ENCODE results near the gene CMPK1. TPM values are rescaled to one million over a fixed set of nuclear protein-coding genes. Genes with fewer than 3 reads are reported as not detected.

Gene CMPK1
- total RNA-seq, 1 experiment from 2014 or later, result 106 TPM

GRCh38 chr1:47331875-47332274 lies 1.7 kb upstream of the CMPK1 start:
- BruUV-seq (replicated peaks), result no TSS peak
- intact Hi-C loops (cut with micrococcal nuclease), result loop anchor here (5.0 kb wide), 1 partner anchor 140 kb away; the partner anchor contains the start of gene PDZK1IP1
- peaks cover 6% of the 10 kb centered on the region for H3K4me1 Mint-ChIP-seq (ENCODE audit: insufficient read depth, unreplicated experiment)

GRCh38 chr1:47332779-47333577 lies 612 bp upstream of the CMPK1 start:
- Mint-ChIP-seq H3K4me1 (ENCODE audit: insufficient read depth, unreplicated experiment) (peaks cover 6% of the 10 kb centered on the region), H3K4me3 (ENCODE audit: unreplicated experiment) (no peak overlapping the region), H3K27me3 (ENCODE audit: insufficient read depth, unreplicated experiment) (no peaks in the 10 kb centered on the region), H3K9me3 (ENCODE audit: unreplicated experiment) (no peaks in the 10 kb centered on the region), H3K27ac (ENCODE audit: low read depth, unreplicated experiment) (no peak overlapping the region), H3K36me3 (ENCODE audit: insufficient read depth, unreplicated experiment) (peaks cover 14% of the 10 kb centered on the region)
- BruUV-seq (replicated peaks), result TSS peak; percentile 48
- CTCF ChIA-PET, result interaction anchor here (0.6 to 6.6 kb wide), 11 partner anchors 11 to 655 kb away, joined by 3 to 36 read pairs (median 4); partner anchors contain the start of genes PDZK1IP1 and STIL
- intact Hi-C loops (cut with micrococcal nuclease), result loop anchor here (1.0 to 5.0 kb wide), 3 partner anchors 19 to 141 kb away; partner anchors contain the start of genes PDZK1IP1 and STIL
- POLR2A ChIA-PET, result interaction anchor here (0.6 to 3.6 kb wide), 24 partner anchors 8 to 729 kb away, joined by 3 to 57 read pairs (median 4); partner anchors contain the start of genes EFCAB14, MKNK1, PDZK1IP1 and STIL
- TF ChIP-seq, protein P1, sequence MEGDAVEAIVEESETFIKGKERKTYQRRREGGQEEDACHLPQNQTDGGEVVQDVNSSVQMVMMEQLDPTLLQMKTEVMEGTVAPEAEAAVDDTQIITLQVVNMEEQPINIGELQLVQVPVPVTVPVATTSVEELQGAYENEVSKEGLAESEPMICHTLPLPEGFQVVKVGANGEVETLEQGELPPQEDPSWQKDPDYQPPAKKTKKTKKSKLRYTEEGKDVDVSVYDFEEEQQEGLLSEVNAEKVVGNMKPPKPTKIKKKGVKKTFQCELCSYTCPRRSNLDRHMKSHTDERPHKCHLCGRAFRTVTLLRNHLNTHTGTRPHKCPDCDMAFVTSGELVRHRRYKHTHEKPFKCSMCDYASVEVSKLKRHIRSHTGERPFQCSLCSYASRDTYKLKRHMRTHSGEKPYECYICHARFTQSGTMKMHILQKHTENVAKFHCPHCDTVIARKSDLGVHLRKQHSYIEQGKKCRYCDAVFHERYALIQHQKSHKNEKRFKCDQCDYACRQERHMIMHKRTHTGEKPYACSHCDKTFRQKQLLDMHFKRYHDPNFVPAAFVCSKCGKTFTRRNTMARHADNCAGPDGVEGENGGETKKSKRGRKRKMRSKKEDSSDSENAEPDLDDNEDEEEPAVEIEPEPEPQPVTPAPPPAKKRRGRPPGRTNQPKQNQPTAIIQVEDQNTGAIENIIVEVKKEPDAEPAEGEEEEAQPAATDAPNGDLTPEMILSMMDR (IDR thresholded peaks at IDR 0.05; ENCODE audit: unreplicated experiment), result no peak
- no peak for DNase-seq (ENCODE audit: unreplicated experiment)

More at GRCh38 chr1:47331875-47332274, 1.7 kb upstream of the CMPK1 start:
- CTCF ChIA-PET, result interaction anchor here (0.6 to 6.6 kb wide), 5 partner anchors 16 to 582 kb away, joined by 3 to 36 read pairs (median 4); partner anchors contain the start of gene PDZK1IP1
- DNase-seq (ENCODE audit: unreplicated experiment), result no peak
- H3K9me3 Mint-ChIP-seq (ENCODE audit: unreplicated experiment), result no peaks in the 10 kb centered on the region
- no peak overlapping the region for H3K4me3 Mint-ChIP-seq (ENCODE audit: unreplicated experiment)
- H3K27ac Mint-ChIP-seq (ENCODE audit: low read depth, unreplicated experiment), result no peak overlapping the region
- TF ChIP-seq, protein P1 (IDR thresholded peaks at IDR 0.05; ENCODE audit: unreplicated experiment), result no peak
- no peaks in the 10 kb centered on the region for H3K27me3 Mint-ChIP-seq (ENCODE audit: insufficient read depth, unreplicated experiment)
- H3K36me3 Mint-ChIP-seq (ENCODE audit: insufficient read depth, unreplicated experiment), result peaks cover 10% of the 10 kb centered on the region
- POLR2A ChIA-PET, result interaction anchor here (0.9 to 1.2 kb wide), 3 partner anchors 8 to 727 kb away, joined by 3 to 5 read pairs (median 3); partner anchors contain the start of gene MKNK1

DNA sequence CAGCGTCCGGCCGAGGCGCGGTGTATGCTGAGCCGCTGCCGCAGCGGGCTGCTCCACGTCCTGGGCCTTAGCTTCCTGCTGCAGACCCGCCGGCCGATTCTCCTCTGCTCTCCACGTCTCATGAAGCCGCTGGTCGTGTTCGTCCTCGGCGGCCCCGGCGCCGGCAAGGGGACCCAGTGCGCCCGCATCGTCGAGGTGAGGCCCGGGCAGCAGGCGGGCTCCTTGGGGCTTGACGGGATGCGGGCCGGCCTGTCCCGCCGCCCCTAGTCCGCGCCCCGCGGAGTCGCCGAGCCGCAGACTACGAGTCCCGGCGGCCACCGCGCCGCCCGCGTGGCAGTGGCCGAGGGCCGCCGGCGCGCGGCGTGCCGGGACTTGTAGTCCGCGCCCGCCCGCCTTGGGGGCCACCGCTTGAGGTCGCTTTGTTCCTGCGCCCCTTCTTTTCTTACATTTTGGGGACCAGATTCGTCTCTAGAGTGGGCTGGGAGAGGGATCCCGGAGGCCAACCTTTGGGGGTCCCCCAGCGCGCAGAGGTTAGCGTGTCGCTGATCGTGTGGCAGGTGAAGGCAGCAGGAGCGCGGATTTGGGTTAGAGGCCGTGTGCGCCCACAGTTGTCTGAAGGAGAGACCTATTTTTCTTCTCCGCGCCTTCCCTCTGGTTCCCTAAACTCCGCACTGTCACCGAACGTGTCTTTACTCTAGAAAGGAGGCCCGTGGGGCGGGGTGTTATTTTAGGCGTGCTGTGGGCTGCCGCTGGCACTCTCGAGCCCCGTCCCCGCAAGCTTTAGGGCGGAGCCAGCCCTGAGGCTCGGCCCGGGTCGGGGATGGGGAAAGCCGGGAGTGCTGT lies 553 bp downstream of the CMPK1 start:
- Mint-ChIP-seq H3K27me3 (ENCODE audit: insufficient read depth, unreplicated experiment) (no peaks in the 10 kb centered on the region), H3K4me3 (ENCODE audit: unreplicated experiment) (no peak overlapping the region), H3K9me3 (ENCODE audit: unreplicated experiment) (no peaks in the 10 kb centered on the region), H3K36me3 (ENCODE audit: insufficient read depth, unreplicated experiment) (peaks cover 20% of the 10 kb centered on the region), H3K4me1 (ENCODE audit: insufficient read depth, unreplicated experiment) (peaks cover 6% of the 10 kb centered on the region), H3K27ac (ENCODE audit: low read depth, unreplicated experiment) (no peak overlapping the region)
- ChIA-PET POLR2A (interaction anchor here (0.6 to 3.6 kb wide), 26 partner anchors 9 to 717 kb away, joined by 3 to 57 read pairs (median 4); partner anchors contain the start of genes EFCAB14, MOB3C, PDZK1IP1 and STIL), CTCF (interaction anchor here (0.5 to 6.6 kb wide), 14 partner anchors 10 to 597 kb away, joined by 3 to 36 read pairs (median 4); partner anchors contain the start of genes PDZK1IP1 and STIL)
- intact Hi-C loops (cut with micrococcal nuclease), result loop anchor here (1.0 to 5.0 kb wide), 3 partner anchors 20 to 142 kb away; partner anchors contain the start of genes PDZK1IP1 and STIL
- no TSS peak for BruUV-seq (replicated peaks)
- DNase-seq (ENCODE audit: unreplicated experiment), result peak; percentile 73
- TF ChIP-seq, protein P1 (IDR thresholded peaks at IDR 0.05; ENCODE audit: unreplicated experiment), result peak; percentile 19
